NT2/D1 (cell line): ENCODE measurements around the gene RIT2.
"Not testable (repeated sequence)": the region's sequence is repeated elsewhere in the genome, so short reads cannot be mapped to it uniquely, and the experiment has no call there.

Experiments used
- YY1 ChIP-seq: IDR thresholded peaks from 2 replicates; pipeline ENCODE4 v1.6.1; 2011; ENCODE audit not compliant: insufficient read length, insufficient read depth
- ZNF274 ChIP-seq: IDR thresholded peaks from 2 replicates; pipeline ENCODE4 v1.6.1; 2011; ENCODE audit warnings: mild to moderate bottlenecking, low read depth, low read length

- not testable (repeated sequence) for TF ChIP-seq ZNF274, YY1
These were observed 373.6 kb downstream of the RIT2 start for GRCh38 chr18:42741805-42742347.
